ENCODE data around the gene CCDC198.

The CCDC198 gene, protein sequence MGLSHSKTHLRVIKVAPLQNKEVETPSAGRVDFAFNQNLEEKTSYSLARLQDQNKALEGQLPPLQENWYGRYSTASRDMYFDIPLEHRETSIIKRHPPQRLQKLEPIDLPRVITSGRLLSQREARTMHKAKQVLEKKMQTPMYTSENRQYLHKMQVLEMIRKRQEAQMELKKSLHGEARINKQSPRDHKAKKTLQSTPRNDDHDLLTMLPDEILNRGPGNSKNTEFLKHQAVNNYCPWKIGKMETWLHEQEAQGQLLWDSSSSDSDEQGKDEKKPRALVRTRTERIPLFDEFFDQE

GRCh38 chr14:57493467-57494181 lies at the start of gene CCDC198:
CCDC198 (minus strand) TSS chr14:57493857; CDS start chr14:57493715, 142 bp downstream.
- DNase-seq, result no peak

GRCh38 chr14:57533214-57533613 lies 39.6 kb upstream of the CCDC198 start:
- peak; percentile 41 to 49 for DNase-seq

DNA sequence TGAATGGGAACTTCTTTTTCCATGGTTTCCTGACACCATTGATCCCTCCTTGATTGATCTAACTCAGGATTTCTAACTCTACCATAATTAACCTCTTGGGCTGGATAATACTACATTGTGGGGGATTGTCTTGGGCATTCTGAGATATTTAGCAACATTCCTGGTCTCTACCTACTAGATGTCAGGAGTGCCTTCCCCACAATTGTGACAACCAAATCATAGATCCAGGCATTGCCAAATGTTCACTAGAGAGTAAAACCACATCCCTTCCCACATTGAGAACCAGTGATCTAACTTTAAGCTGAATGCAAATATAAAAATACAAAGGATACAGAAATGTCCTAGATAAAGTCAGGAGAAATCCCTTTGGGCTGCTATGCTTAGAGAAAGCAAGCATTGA lies 36.9 kb upstream of the CCDC198 start:
- no peak for DNase-seq

GRCh38 chr14:57526942-57527341 lies 33.3 kb upstream of the CCDC198 start:
- DNase-seq, result no peak

- DNase-seq, result no peak
These were observed 25.4 kb upstream of the CCDC198 start for GRCh38 chr14:57519043-57519442.

- peak; percentile 47 to 79 for DNase-seq
These were observed 18.6 kb upstream of the CCDC198 start for GRCh38 chr14:57512220-57512619.

DNA sequence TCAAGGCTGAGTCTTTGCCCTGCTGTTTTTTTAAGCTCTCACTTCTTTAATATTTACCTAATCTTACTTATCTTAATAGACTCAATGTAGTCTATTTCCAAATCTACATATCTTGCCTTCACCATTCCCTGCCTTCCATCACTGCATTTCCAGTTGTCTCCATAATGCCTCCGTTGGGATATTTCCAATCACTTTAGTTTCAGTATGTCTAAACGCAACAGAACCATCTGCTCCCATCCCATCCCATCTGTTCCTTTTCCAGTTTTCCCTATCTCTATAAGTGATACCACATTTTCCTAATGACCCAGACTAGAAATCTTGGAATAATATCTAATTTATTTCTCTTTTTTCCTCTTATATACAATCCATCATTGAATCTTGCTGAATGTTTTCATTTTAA lies 15.1 kb upstream of the CCDC198 start:
- peak; percentile 76 to 94 for DNase-seq

GRCh38 chr14:57502586-57503254 lies 9.1 kb upstream of the CCDC198 start:
- peak; percentile 66 to 84 for DNase-seq

- no peak for DNase-seq
These were observed 7.4 kb upstream of the CCDC198 start for GRCh38 chr14:57501039-57501557.

GRCh38 chr14:57498659-57499058 lies 5.0 kb upstream of the CCDC198 start:
- DNase-seq, result no peak

- no peak for DNase-seq
These were observed 4.4 kb upstream of the CCDC198 start for GRCh38 chr14:57498035-57498434.

GRCh38 chr14:57495416-57495815 lies 1.8 kb upstream of the CCDC198 start:
- DNase-seq, result no peak

GRCh38 chr14:57492859-57493258 lies 798 bp downstream of the CCDC198 start:
- DNase-seq, result no peak

DNA sequence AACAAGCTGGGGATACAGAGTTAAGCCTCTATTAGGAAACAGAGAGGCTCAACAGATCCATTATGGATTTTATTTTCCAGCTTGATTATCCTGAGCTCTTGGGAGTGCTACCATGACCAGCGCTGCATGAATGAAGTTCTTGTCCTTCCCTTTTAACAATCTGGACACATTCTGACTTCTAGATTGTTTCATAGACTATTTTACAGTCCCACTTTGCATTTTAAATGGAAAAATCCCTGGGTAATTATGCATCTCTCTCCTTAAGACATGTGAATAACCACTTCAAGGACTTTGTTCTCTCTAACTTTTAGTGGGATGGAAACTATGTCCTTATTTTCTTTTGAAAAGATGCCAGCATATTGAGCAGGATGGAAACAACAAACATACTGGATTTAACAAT lies 2.0 kb downstream of the CCDC198 start:
- DNase-seq, result no peak

DNA sequence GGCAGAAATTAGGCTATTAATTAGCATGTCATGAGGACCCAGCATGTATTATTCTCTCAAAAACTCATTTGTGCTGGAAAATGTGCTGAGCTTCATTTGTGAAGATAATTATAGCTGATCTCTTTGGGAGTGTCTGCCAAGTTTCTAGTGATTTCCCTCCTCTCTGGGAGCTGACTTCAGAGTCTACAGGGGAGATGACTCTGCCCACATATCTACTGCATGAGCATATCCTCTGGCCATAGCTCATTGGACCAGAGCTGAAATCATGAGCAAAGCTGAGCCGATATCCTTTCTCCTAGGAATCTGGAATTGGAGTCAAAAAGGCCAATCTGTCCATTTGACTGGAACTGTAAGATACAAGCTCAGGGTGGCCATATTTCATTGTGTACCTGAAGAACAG lies 5.9 kb downstream of the CCDC198 start:
- DNase-seq, result no peak

- DNase-seq, result peak; percentile 67 to 86
These were observed 6.8 kb downstream of the CCDC198 start for GRCh38 chr14:57486767-57487379.

DNA sequence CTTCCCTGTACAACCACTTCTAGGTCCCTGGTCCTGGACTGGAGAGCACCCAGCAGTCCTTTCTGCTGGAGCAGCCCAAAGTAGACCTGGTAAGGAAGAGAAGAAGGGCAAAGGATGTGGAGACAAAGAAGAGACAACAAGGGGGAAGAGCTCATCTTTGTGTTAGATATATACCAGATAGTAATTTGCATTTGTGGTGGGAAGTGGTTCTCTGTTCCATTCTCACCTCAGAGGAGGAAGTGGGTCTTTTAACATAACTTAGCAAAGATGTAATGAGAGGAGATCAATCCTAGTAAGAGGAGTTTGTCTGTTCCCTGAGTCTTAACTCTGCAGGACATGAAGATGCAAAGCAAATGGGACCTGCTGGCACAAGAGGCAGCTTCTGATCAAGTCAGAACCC lies 8.0 kb downstream of the CCDC198 start:
- DNase-seq, result no peak

DNA sequence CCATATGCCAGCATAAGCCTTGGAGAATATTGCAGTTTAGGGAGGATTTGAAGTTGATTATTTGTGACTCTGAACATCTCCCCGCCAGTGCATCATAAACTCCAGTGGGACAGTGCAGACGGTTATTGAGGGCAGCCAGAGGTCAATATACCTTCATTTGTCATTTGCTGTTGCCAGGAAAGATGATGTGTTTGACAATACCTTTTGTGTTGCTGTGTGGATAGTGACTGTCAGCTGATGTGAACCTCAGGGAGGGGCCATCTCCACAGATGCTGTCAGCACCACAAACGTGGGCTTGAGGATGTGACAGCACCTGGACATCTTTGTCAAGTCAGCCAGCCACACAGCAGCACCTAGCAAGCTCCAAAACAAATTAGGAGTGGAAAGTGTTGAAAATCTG lies 11.5 kb downstream of the CCDC198 start:
- DNase-seq, result no peak

DNA sequence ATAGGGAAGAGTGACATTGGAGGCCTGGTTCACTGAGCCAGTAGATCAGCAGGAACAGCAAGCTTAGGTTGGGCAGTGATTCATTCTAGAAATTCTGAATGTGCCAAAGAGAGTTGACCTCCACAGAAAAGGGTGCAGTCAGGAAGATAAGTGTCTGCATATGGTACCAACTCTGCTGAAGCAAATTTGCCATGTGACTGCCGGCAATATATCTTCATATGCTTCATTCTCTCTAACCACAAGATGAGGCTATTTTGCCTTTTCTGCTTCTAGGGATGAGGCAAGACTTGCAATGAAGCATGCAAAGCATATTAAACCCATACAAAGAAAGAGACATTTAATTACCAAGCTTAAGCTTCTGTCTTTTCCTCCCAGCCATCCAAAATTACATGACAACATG lies 13.6 kb downstream of the CCDC198 start:
- no peak for DNase-seq

GRCh38 chr14:57479197-57479596 lies 14.5 kb downstream of the CCDC198 start:
- no peak for DNase-seq

DNA sequence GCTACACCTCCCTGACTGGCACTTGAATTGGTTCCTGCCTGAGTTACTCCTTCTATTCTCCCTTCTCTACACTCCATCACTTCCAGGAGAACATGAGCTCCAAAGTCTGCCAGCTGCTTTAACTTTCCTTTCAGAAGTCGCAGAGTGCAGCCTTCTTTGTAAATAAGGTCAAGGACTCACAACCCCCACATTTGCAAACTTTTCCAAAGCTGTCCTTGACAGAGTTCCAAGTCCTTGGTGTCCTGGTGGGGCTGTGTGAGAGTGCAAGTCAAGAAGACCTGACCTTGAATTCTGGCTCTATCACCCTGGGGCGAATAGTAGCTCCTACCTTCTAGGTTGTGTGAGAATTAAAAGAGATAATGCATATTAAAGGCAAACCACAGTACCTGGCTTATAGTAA lies 15.6 kb downstream of the CCDC198 start:
- DNase-seq, result no peak

GRCh38 chr14:57470909-57471308 lies 22.7 kb downstream of the CCDC198 start:
- DNase-seq, result no peak

DNA sequence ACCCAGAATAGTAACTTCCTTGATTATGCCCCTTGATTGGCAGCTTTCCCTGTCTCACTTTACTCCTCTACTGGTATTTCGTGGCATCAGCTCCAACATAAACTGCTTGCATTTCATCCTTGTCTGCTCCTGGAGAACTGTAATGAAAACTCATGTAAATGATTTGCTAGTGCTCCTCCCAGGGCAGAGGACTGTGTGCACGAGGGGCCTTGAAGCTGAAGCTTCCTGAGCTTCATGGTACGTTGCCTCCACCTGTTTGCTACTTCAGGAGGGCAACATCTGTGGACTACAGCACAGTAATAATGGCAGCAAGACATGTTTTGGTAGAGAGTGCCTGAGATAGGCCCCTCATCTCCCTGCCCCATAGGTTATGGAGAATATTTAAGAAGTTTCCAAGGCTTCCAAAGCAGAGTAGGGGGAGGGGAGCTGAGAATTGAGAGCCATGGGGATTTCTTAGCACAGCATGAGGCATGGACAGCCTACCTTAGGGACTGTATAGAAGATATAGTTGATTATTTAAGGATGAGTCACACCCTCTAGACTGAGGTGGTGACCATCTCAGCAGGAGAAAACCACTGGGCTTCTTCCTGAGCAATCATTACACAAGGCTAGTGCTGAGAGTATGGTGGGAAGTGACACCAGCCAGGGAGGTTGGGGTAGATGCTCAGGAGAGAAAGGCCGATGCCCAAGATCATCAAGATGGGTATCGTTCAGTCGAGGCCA lies 29.5 kb downstream of the CCDC198 start:
- peak in 1 of 2 experiments; percentile 17 for DNase-seq

Measured in NCI-H524 (cell line).